HG03378 (cell line): ENCODE data around the gene XPR1.
"Not testable (repeated sequence)": the region's sequence is repeated elsewhere in the genome, so short reads cannot be mapped to it uniquely, and the experiment has no call there.

Experiments used
- ATAC-seq: cut with Tn5 transposase; IDR thresholded peaks from one replicate; pipeline ENCODE4 v1.9.1; 2021; ENCODE audit warnings: mild to moderate bottlenecking, moderate library complexity; ENCODE audit not compliant: unreplicated experiment

Gene XPR1

DNA sequence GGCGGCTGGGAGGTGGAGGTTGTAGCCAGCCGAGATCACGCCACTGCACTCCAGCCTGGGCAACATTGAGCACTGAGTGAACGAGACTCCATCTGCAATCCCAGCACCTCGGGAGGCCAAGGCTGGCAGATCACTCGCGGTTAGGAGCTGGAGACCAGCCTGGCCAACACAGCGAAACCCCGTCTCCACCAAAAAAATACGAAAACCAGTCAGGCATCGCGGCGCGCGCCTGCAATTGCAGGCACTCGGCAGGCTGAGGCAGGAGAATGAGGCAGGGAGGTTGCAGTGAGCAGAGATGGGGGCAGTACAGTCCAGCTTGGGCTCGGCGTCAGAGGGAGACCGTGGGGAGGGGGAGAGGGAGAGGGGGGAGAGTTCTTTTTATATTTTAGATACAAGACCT lies 79.4 kb downstream of the XPR1 start:
- ATAC-seq: not testable (repeated sequence)

DNA sequence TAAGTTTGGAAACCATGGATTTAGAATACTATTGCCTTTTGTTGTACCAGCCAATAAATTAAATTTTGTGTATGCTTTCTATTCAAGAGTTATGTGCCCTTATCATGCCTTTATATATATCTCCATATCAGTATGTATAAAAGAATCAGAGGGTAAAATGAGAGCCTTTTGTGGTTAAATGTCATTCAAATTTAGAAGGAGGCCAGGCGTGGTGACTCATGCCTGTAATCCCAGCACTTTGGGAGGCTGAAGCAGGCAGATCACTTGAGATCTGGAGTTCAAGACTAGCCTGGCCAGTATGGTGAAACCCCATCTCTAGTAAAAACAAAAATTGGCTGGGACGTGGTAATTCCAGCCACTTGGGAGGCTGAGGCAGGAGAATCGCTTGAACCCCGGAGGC lies 88.9 kb downstream of the XPR1 start:
- no peak for ATAC-seq

DNA sequence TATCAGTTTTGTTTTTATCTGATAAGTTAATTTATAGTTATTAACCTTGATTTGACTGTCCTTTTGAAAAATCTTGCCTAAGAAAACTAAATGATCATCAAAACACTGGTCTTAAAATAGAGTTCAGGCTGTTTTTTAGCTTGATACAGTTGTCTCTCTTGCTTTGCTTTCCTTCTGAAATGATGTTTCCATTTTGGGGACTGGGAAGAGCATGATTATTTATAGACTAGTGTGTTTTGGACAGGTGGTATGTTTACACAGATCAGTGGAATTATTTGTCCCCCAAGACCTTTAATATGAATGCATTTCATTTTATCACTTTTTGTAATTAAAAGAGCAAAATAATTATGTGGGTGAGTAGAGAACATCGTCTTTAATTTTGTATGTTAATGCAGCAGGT lies 90.8 kb downstream of the XPR1 start:
- ATAC-seq: no peak

DNA sequence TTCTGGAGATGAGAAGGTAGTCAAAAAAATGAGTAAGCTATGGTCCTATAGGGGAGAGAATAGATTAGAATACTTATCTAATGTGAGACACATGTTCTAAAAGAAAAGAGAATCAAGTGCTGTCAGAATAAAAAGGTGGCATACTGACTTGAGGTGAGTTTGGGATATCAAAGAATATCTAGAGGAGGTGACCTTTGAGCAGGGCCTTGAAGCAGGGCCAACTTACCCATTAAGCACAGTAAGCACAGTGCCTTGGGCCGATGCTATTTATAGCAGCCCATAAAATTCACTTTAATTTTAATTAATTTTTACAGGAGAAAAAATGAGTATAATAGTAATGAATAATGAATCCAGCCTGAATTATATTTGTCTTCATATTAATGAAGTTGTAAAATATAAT lies 92.2 kb downstream of the XPR1 start:
- no peak for ATAC-seq

DNA sequence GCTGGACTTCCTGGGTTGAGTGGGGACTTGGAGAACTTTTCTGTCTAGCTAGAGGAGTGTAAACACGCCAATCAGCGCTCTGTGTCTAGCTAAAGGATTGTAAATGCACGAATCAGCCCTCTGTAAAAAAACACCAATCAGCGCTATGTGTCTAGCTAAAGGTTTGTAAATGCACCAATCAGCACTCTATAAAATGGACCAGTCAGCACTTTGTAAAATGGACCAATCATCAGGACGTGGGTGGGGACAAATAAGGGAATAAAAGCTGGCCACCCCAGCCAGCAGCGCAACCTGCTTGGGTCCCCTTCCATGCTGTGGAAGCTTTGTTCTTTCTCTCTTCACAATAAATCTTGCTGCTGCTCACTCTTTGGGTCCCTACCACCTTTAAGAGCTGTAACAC lies 94.2 kb downstream of the XPR1 start:
- not testable (repeated sequence) for ATAC-seq

DNA sequence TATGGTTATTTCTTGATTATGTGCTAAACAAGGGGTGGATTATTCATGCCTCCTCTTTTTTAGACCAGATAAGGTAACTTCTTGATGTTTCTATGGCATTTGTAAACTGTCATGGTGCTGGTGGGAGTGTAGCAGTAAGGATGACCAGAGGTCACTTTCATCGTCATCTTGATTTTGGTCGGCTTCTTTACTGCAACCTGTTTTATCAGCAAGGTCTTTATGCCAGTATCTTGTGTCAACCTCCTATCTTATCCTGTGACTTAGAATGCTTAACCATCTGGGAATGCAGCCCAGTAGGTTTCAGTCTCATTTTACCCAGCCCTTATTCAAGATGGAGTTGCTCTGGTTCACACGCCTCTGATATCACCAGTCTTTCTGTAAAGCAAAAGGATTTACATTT lies 95.9 kb downstream of the XPR1 start:
- not testable (repeated sequence) for ATAC-seq

DNA sequence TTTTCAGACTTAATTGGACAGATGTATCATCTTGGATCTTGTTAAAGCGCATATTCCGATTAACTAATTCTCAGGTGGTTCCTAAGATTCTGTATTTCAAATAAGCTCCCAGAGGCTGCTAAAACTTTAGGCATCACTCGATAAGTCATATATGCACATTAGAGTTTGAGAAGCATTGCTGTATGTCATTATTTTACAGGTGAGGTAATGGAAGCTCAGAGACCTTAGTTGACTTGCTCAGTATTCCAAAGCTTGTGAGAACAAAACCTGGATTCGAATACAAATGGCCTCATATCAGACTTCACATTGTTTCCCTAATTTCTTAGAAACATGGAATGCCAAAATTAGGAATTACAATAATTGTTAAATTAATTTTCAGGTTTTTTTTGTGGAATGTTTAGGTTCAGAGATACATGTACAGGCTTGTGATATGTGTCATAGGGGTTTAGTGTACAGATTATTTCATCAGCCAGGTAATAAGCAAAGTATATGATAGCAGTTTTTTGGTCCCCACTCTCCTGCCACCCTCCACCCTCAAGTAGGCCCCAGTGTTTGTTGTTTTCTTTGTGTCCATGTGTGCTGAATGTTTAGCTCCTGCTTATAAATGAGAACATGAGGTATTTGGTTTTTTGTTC lies 96.8 kb downstream of the XPR1 start:
- no peak for ATAC-seq

DNA sequence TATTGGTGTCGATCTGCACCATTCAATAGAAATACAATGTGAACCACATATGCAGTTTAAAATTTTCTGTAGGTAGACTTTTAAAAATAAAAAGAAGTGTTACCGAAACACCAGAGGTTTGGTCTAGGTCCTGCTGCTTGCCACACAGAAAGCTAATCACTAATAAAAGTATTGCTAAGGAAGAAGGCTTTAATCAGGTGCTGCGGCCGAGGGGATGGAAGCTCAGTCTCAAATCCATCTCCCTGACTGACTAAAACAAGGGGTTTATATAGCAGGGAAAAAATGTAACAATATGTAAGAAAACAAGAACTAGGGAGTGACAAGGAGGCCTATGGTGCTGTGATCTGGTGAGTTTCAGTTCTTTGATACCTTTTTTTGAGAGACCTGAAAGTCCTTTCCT lies 99.3 kb downstream of the XPR1 start:
- ATAC-seq: no peak

DNA sequence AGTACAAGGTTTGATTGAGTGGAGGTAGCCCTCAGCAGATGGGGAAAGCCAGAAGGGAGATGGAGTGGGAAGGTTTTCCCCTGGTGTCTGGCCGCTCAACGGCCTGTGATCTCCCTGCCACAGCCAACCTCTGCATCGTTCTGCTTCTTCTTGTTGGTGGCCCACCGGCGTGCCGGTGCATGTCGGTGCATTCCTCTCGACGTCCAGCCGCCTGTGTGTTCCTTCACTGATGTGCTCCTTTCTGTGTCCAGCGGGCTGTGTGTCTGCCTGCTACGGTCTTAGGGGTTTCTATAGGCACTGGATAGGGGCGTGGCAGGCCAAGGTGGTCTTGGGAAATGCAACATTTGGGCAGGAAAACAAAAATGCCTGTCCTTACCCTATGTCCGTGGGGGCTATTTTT lies 101.0 kb downstream of the XPR1 start:
- ATAC-seq: no peak

DNA sequence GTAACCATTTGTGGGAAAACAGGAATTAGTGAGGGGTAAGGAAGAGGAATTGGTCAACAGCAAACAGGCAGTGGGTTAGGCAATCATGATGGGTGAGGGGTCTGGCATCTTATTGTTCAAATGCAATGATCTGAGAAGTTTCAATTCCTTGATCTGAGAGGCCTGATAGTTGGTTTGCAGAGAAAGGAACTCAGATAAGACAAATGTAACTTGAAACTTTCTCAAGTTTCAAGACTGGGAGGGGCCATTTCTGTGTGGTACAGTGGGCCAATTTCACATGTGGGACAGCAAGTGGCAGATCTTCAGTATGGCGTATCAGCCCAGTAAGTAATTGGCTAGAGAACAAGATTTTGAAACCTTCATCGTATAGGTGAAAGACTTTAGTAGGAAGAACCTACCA lies 102.5 kb downstream of the XPR1 start:
- ATAC-seq: no peak

DNA sequence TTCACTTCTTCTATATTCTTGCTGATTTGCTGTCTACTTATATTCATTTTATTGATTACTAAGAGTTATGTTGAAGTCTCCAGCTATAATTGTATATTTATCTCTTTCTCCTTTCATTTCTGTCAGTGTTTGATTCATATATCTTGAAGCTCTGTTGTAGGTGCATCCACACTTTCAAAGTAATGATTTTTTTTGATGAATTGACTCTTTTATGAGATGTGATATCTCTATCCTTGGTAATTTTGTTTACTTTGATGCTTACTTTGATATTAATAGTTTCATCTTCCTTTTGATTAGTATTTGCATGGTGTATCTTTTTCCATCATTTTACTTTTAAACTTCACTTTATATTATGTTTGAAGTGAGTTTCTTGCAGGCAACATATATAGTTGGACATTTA lies 110.8 kb downstream of the XPR1 start:
- ATAC-seq: no peak

DNA sequence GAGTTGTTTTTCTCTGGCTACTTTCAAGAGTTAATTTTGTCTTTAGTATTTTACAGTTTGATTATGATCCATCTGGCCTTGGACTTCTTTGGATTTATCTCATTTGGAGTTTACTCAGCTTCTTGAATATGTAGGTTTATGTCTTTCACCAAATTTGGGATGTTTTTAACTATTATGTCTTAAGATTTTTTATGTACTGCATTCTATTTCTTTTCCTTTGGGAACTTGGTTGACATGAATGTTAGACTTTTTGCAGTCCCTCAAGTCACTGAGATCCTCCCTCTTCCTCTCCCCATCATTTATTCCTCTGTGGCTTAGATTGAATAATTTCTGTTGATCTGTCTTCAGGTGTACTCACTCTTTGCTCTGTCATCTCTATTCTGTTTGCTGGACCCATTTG lies 112.0 kb downstream of the XPR1 start:
- ATAC-seq: no peak

DNA sequence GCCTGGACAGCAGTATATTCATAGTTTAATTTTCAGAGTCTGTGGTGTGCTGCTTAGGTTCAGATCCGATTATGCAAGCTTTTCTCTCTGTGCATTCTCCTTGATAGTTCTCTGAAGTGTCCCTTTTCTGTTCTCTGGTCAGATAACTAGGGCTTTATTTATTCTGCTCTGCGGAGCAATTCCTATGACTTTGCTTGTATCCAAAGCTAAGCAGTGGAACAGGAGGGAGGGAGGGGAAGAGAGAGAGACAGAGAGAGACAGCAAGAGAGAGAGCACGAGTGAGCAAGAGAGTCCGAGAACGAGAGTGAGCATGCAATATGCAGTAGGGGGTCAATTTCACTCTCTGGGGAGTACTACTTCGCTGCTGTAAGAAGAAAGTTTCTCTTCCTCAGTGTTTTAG lies 113.3 kb downstream of the XPR1 start:
- no peak for ATAC-seq

DNA sequence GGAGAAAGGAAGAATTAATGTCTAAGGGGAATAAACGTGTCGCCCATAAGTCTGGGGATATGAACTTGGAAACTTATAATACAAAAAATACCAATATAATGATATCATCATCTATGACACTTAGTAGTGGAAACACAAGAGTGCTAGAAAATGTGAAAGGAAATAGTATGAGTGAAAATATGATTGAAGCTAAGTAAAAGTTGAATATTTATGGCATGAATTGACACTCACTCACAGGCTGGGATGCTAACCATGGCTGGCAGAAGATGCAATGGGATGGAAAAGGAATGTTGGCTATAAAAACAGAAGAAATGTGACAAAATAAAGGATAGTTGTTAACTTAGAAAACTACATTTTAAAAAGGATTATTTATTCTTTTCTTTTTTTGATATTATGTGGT lies 120.1 kb downstream of the XPR1 start:
- no peak for ATAC-seq

DNA sequence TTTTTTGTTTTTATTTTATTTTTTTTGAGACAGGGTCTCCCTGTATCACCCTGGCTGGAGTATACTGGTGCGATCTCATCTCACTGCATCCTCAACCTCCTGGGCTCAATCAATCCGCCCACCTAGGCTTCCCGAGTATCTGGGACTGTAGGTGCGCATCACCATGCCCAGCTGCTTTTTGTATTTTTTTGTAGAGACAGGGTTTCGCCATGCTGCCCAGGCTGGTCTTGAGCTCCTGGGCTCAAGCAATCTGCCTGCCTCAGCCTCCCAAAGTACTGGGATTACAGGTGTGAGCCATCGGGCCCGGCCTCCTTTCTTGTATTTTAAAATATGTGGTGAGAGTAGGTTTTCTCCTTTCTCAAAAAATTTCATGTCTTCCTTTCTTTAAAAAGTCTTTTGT lies 122.6 kb downstream of the XPR1 start:
- ATAC-seq: no peak

DNA sequence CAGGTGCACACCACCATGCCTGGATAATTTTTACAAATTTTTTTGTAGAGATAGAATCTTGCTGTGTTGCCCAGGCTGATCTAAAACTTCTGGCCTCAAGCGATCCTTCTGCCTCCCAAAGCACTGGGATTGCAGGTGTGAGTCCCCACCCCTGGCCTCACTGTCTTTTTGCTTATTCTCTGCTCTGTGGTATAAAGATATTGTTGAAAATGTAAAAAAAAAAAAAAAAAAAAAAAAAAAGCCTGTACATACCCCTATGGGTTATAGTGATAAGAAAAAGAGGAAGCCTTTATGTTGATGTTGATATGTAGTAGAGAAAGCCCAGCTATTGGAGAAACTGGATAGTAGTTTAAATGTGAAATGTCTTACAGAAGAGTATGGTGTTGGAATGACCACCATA lies 125.8 kb downstream of the XPR1 start:
- ATAC-seq: no peak

DNA sequence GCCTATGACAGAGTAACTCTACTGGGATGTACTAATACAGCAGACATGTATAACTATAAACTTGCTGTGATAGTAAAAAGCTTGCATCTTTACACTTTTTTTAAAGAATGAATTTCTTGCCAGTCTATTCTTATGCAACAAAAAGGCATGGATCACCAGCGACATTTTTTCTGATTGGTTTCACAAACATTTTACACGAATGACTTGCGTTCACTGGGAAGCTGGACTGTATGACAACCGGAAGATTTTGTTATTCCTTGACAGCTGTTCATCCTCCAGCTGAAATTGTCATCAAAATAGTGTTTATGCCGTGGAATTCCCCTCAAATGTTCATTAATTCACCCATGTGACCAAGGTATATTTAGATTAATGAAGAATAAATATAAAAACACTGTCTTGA lies 131.0 kb downstream of the XPR1 start:
- no peak for ATAC-seq

DNA sequence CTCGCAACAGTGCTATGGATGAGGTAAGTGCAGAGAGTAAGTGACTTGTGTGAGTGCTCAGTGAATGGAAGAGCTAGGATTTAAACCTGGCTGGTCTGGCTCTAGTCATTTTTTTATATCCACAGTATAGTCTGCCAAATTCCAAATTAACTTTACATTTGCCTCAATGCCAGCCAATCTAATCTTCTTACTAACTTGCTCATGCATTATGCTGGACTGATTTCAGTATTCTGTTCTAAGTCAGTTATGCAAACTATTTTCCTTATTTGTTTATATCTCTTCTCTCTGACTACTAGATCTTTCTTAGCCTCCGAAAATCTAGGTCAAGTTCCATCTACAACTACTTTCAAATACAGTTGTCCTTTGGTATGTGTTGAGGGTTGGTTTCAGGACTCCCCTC lies 133.3 kb downstream of the XPR1 start:
- ATAC-seq: no peak

DNA sequence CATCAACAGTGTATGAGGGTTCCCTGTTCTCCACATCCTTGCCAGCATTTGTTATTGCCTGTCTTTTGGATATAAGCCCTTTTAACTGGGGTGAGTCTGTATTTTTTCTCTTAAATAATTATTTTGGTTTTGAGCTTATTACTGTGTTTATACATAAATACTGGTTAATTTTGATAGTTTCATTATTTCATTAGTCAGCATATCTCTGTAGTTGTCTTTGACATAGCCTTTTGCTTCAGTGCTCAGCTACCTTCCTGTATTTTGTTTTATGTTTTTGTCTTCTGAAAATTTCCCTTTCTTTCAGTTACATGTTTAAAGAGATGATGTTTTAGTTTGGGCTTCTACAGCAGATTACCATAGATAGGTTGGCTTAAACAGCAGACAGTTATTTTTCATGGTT lies 138.1 kb downstream of the XPR1 start:
- no peak for ATAC-seq

DNA sequence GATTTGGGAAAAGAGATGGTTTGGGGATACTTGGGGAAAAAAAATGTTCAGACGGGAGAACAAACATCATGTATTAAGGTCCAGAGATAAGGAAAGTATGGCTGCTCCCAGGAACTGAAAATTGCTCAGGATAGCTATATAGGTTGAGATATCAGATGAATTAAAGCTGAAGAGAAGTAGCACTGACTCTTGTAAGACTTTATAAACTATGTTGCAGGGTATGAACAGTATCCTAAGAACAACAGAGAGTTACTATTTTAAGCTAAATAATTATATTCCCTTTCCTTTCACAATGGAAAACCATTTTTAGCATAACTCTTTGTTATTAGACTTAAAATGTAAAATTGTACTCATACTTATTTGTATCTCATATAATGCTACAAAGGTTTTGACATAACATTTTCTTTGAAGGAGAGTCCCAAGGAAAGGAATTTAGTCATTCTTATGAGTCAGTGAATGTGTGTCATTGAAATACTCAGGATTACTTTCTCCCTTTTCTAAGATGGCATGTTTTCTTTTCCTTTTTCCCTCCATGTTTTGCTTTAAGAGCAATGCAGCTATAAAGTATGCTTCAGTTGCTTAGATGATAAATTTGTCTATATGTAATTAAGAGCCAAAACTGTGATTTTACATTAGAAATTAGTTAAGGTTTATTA lies 141.5 kb downstream of the XPR1 start:
- no peak for ATAC-seq

DNA sequence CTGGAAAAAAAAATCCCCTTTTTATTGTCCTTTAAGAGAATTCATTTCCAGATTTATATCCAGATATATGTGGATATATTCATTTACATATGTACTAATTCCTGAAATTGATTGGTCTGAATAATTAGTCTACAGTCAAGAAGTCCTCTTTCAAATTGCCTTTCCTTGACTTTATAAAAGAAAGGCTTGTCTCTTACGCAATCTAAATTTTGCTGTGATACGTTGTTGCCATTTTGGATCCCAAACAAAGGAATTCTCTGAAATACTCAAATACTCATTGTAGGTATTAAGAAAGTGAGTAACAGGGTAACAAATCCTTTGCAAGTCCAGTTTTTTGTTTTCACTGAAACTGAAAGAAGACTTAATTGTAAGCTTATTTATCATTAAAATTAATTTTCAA lies 144.0 kb downstream of the XPR1 start:
- ATAC-seq: no peak

DNA sequence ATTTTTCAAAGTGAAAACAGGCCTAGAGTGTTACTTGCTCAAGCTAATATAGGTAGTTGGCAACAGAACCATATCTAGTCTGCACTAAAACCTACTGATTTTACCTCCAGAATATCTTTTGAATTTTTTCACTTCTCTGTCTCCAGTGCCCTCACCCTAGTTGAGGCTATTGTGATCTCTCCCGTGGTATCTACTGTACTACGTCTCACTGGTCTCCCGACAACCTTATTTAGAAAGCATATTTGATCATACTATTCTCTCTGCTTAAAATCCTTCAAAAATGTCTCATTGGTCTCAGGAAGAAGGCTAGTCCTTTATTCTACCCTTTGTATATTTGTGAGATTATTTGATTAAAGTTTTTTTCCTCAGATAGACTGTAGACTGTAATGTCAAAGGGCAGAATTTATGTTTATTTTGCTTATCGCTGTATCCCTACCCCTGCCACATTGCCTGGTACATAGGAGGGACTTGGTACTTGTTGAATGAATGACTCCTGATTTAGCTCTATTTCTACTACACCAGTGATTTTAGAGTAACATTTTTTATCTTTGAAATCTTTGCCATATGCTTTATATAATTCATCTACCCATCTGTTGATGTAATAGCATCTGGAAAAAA lies 145.4 kb downstream of the XPR1 start:
- no peak for ATAC-seq
